ENCODE results near the gene TTC21A.

Gene TTC21A

DNA sequence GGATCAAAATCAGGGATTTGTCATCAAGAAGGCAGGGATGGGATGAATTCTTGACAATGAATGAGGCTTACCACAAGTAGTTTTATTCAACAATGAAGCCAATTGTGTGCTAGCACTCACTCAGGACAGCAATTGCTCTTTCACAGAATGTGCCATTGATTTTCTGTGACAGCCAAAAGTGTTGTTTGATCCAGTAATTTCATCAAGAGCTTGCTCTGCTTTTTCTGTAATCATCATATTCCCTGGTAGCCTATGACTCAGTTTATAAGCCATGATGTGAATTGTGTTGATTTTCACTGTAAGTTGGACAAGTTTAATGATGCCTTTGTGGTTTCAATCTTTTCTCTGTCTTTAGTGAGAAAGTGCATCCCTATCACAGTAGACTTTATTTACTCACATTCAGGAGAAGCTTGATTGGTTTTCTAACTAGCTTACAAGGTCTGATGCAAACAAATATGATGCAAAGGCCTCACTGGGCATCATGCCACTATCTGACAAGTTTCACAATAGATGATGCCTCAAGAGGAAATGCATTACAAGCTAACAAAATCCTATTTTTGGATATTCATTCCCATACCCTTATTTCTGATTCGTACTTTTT is 59.6 kb downstream of the TTC21A start:
- TF ChIP-seq, protein P1, sequence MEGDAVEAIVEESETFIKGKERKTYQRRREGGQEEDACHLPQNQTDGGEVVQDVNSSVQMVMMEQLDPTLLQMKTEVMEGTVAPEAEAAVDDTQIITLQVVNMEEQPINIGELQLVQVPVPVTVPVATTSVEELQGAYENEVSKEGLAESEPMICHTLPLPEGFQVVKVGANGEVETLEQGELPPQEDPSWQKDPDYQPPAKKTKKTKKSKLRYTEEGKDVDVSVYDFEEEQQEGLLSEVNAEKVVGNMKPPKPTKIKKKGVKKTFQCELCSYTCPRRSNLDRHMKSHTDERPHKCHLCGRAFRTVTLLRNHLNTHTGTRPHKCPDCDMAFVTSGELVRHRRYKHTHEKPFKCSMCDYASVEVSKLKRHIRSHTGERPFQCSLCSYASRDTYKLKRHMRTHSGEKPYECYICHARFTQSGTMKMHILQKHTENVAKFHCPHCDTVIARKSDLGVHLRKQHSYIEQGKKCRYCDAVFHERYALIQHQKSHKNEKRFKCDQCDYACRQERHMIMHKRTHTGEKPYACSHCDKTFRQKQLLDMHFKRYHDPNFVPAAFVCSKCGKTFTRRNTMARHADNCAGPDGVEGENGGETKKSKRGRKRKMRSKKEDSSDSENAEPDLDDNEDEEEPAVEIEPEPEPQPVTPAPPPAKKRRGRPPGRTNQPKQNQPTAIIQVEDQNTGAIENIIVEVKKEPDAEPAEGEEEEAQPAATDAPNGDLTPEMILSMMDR (IDR thresholded peaks at IDR 0.05; ENCODE audit: low read length): no peak
- TF ChIP-seq EZH2phosphoT487 (IDR thresholded peaks at IDR 0.05; ENCODE audit: low read length) (no peak), EZH2 (optimal IDR thresholded peaks at IDR 0.05; ENCODE audit: low read depth, low read length) (no peak)
- H3F3A ChIP-seq (ENCODE audit: insufficient read depth, low read length): no peaks in the 10 kb centered on the region
- no peak overlapping the region for H3K9ac ChIP-seq (ENCODE audit: low read length)
- no peaks in the 10 kb centered on the region for H3K36me3 ChIP-seq (replicated peaks; ENCODE audit: insufficient read depth, low read length)
- H4K20me1 ChIP-seq (ENCODE audit: insufficient read depth, low read length): no peaks in the 10 kb centered on the region
- H3K4me3 ChIP-seq (ENCODE audit: low read length): no peak overlapping the region
- H3K79me2 ChIP-seq (ENCODE audit: low read length): no peaks in the 10 kb centered on the region
- H3K27ac ChIP-seq (ENCODE audit: low read length): no peak overlapping the region
- no peaks in the 10 kb centered on the region for H3K27me3 ChIP-seq (replicated peaks; ENCODE audit: insufficient read depth, low read length)
- no peaks in the 10 kb centered on the region for H3K4me1 ChIP-seq (ENCODE audit: low read length)
- H3K9me3 ChIP-seq (replicated peaks; ENCODE audit: insufficient read depth, low read length): no peaks in the 10 kb centered on the region
- H3K4me2 ChIP-seq (ENCODE audit: low read depth, low read length): no peak overlapping the region
- no peaks in the 10 kb centered on the region for H3K9me2 ChIP-seq (replicated peaks; ENCODE audit: insufficient read depth, low read length)
- H2AFZ ChIP-seq (ENCODE audit: low read length): no peak overlapping the region
- no peak for DNase-seq

DNA sequence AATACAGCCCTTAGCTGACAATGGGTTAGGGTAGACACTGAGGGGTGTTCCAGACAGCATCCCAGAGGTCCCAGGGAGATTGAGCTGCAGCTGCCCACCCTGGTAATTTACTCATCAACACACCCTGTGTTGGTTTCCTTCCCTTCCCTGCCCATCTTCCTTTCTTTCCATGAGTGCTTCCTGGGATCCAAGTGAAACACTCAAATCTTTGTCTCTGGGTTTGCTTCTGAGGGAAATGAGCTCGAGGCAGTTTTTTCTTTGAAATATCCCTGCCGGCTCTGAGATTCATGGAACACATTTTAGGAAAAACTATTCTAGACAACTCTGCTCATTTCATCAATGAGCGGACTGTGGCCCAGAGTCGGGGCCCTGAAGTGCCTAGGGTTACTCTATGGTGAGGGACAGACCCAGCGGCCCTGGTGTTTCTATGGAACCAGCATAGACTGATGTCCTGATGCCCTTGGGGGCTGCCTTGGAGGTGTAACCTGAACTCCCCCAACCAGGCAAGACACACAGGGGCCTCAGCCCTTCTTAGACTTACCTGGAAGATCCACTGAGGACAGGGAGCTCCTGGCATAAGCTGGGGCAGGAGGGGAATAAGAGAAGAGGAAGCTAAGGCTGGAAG is 60.8 kb downstream of the TTC21A start:
- Histone ChIP-seq H3K36me3 (replicated peaks; ENCODE audit: insufficient read depth, low read length) (no peaks in the 10 kb centered on the region), H3K4me3 (ENCODE audit: low read length) (no peak overlapping the region), H2AFZ (ENCODE audit: low read length) (no peak overlapping the region), H3K4me2 (ENCODE audit: low read depth, low read length) (no peak overlapping the region), H4K20me1 (ENCODE audit: insufficient read depth, low read length) (no peaks in the 10 kb centered on the region), H3F3A (ENCODE audit: insufficient read depth, low read length) (no peaks in the 10 kb centered on the region), H3K9me2 (replicated peaks; ENCODE audit: insufficient read depth, low read length) (no peaks in the 10 kb centered on the region), H3K4me1 (ENCODE audit: low read length) (no peaks in the 10 kb centered on the region), H3K9me3 (replicated peaks; ENCODE audit: insufficient read depth, low read length) (no peaks in the 10 kb centered on the region), H3K27me3 (replicated peaks; ENCODE audit: insufficient read depth, low read length) (no peaks in the 10 kb centered on the region), H3K27ac (ENCODE audit: low read length) (no peak overlapping the region), H3K79me2 (ENCODE audit: low read length) (no peaks in the 10 kb centered on the region), H3K9ac (ENCODE audit: low read length) (no peak overlapping the region)
- no peak for DNase-seq
- TF ChIP-seq EZH2phosphoT487 (IDR thresholded peaks at IDR 0.05; ENCODE audit: low read length) (no peak), EZH2 (optimal IDR thresholded peaks at IDR 0.05; ENCODE audit: low read depth, low read length) (no peak)
- TF ChIP-seq, protein P1 (IDR thresholded peaks at IDR 0.05; ENCODE audit: low read length): no peak

DNA sequence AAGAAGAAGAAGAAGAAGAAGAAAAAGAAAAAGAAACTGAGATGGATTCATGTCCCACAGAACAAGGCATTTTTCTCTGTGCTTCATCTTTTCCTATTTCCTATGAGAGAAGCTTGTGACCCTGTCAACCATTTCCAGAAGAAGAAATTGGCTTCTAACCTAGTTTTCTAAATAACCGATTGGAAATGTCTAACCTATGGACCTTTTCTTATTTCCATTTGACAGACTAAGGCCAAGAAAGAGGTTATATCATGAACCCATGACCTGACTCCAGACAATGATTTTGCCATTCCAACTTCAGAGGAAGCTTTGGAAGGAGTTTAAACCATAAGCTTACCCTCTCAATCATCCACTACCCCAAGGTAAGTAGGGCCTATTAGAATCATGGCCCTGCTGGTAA is 62.2 kb downstream of the TTC21A start:
- Histone ChIP-seq H3K79me2 (ENCODE audit: low read length) (no peaks in the 10 kb centered on the region), H3K27me3 (replicated peaks; ENCODE audit: insufficient read depth, low read length) (no peaks in the 10 kb centered on the region), H3K4me1 (ENCODE audit: low read length) (no peaks in the 10 kb centered on the region), H4K20me1 (ENCODE audit: insufficient read depth, low read length) (no peaks in the 10 kb centered on the region), H3K9me3 (replicated peaks; ENCODE audit: insufficient read depth, low read length) (no peaks in the 10 kb centered on the region), H2AFZ (ENCODE audit: low read length) (no peak overlapping the region), H3K9me2 (replicated peaks; ENCODE audit: insufficient read depth, low read length) (no peaks in the 10 kb centered on the region), H3K9ac (ENCODE audit: low read length) (no peak overlapping the region), H3F3A (ENCODE audit: insufficient read depth, low read length) (no peaks in the 10 kb centered on the region), H3K36me3 (replicated peaks; ENCODE audit: insufficient read depth, low read length) (no peaks in the 10 kb centered on the region), H3K4me3 (ENCODE audit: low read length) (no peak overlapping the region), H3K4me2 (ENCODE audit: low read depth, low read length) (no peak overlapping the region), H3K27ac (ENCODE audit: low read length) (no peak overlapping the region)
- no peak for DNase-seq
- no peak for TF ChIP-seq EZH2 (optimal IDR thresholded peaks at IDR 0.05; ENCODE audit: low read depth, low read length)
- TF ChIP-seq, protein P1 (IDR thresholded peaks at IDR 0.05; ENCODE audit: low read length): no peak
- no peak for TF ChIP-seq EZH2phosphoT487 (IDR thresholded peaks at IDR 0.05; ENCODE audit: low read length)
